HG03045 (cell line): ENCODE results near the gene JAK1.
"Not testable (repeated sequence)": the region's sequence is repeated elsewhere in the genome, so short reads cannot be mapped to it uniquely, and the experiment has no call there.

ENCODE experiments used
- ATAC-seq: cut with Tn5 transposase; IDR thresholded peaks from one replicate; pipeline ENCODE4 v1.9.1; 2021; ENCODE audit warnings: mild to moderate bottlenecking, moderate library complexity; ENCODE audit not compliant: unreplicated experiment

JAK1 gene

DNA sequence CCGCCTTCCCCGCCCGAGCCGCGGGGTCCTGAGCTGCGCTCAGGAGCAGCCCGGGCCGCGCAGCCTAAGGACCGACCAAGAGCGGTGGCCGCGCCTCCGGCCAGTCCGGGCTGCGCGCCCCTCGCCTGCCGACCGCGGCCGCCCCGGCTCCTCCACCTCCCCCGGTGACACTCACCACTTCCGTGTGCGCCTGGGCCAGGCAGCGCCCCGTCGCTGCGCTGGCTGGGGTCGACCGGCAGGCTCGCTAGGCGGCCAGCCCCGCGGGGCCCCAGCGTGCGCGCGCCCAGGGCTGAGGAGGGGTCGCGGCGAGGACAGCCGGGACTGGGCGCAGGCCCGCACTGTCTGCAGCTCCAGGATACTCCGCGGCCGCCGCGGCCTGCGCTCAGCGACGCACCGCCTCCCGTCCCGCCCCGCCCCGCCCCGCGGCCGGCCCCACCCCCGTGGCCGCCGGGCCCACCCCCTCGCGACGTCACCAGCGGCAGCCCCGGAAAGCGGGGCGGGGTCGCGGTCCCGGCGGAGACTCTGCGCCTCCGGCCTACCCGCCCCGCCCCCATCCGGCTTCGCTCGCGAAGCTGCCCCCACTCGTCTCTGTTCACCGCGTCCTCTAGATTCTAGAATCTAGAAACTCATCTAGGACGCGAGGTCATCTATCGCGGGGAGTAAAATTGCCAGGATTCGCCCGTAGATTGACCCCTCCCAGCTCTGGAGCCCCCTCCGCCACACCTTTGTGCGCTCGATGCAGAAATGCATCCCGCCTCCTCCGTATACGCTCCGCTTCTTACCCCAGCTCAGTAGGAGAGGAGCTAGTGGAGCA, at the start of gene JAK1:
TSS of gene JAK1 (minus strand) at position 392 of the 814 bp plus-strand sequence. CDS start 80,285 bp downstream, outside the sequence.
- ATAC-seq: peak; percentile 78

DNA sequence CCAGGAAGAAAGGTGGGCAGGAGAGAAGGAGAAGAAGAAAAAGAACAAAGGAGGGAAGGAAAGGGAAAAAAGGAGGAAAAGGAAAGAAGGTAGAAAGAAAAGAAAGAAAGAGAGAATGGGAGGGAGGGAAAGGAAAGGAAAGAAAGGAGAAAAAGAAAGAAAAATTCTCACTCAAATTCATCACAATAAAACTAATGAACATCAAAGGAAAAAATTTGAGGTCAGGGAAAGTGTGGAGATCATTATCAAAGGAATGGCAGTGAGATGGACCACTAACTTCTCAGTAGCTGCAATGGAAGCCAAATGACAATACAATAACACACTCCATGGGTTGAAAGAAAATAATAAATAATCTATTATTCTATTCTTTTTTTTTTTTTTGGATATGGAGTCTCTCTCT, 48.0 kb upstream of the JAK1 start:
- ATAC-seq: no peak

DNA sequence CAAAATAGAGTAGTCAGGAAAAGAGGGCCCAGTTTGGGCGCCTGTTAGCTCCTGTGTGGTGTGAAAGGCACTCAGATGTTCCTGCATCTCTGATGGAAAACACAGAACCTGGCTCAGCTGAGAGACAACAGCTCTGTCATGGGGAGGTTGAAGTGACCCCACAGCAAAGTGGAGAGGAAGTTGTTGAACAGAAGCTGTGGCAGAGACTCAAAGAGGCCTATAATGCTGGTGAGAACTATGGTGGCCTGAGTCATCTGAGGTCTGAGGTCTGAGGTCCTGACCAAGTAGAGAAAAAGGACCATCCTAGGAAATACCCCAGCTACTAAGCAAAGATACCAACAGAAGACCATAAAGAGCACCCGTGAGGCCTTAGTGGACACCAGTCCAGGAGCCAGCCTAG, 45.6 kb upstream of the JAK1 start:
- no peak for ATAC-seq

DNA sequence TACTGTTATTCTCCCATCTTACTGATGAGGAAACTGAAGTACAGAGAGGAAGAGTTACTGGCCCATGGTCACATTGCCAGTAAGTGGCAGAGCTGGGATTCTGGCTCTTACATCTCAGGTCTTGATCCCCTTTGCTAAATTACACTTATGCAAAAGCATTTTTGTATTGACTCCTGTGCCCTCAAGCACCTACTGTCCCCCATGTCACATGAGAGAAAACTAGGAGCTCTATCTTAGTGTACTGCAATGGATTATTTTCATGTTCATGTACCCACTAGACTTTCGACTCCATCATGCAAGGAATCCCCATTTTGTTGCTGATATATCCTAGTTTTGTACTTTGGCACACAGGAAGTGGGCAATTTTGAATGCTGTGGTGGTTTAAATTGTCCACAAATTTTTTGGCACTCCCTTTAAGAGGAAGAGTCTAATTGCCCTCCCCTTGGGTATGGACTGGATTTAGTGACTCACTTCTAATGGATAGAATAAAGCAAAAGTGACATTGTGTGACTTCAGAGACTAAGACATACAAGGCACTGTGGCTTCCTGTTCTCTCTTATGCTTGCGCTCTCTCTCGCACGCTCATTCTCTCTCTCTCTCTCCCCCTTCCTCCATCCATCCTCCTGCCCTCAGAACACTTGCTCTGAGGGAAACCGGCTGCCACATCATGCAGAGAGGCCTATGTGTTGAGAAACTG, 43.5 kb upstream of the JAK1 start:
- no peak for ATAC-seq

DNA sequence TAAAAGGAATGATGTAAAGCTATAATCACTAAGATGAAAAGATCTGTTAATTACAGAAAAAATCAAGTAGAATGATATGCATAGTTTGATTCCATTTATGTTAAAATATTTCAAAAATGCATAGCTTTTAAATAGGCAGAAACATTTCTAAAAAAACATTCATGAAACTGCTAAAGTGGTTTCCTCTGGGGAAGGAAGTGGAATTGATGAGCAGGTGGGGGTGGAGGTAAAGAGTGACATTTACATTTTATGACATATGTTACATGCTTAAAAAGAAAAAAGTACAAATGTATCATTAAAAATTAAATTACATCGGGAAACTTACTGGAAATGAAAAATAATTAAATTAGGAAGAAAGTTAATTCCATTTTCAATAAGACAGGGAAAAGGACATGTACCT, 42.8 kb upstream of the JAK1 start:
- ATAC-seq: no peak

DNA sequence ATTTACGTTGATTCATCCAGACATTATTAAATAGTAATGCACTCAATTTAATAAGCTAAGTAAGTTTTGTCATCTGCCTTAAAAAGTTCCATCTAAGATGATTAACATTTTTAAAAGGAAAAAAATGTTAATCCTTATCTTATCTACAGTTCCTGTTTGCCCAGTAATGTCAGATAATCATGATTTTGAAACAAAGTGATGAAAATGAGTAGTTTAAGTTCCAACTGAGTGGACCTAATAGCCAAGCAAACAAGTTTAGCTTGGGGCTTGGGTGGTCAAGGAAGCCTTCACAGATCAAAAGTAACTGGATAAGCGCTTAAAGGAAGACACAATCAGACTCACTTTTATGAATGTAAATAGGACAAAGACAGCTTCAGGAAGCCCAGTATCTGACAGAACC, 40.5 kb upstream of the JAK1 start:
- ATAC-seq: no peak

DNA sequence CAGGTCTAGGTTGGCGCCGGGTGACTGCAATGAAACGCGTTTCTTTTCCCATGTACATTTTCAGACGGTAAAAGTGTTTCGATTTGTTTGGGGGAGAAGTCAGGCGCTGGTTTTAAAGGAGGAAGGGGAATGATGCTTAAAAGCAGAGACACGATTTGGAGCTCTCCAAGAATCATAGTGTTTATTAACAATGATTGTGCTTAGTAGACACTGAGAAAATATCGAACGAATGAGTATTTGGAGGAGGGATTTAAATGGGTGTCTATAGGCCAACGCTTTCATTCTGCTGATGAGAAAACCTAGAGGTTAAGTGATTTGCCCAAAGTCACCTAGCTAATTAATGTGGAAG, 36.9 kb upstream of the JAK1 start:
- ATAC-seq: no peak

DNA sequence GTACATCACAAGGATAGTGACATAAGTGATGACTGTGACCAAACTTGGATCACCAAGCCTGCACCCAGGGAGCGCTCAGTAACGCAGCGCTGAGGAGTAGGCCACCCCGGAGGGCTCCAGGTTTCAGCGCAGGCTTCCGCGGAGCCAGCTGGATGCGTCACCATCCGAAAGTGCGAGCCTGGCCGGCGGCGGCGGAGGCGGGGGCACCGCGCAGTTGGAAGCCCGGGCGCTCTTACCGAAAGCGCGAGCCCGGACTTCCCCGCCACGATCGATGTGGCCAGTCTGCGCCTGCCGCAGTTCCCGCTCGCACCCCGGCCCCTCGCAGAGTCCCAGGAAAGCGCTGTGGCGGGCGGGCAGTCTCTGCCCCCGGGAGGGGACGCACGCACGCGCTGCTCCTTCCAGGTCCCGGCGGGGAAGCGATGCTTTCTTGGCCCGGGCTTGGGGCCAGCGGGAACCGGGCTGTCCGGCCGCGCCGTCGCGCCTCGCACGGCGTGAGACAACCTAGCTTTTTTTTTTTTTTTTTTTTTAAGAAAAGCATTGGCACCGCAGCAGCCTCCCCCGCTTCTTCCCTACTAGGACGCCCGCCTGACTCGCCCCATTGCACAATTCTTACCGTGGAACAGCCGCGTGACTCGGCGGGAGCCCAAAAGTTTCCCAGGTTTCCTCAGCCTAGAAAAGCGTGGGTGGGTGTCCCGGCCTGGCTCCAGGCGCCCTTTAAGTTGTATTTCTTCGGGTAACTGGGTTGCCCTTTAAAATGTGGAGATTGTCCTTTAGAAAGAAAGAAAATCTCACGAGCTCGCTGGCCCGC, 36.4 kb upstream of the JAK1 start:
- ATAC-seq: peak; percentile 88

DNA sequence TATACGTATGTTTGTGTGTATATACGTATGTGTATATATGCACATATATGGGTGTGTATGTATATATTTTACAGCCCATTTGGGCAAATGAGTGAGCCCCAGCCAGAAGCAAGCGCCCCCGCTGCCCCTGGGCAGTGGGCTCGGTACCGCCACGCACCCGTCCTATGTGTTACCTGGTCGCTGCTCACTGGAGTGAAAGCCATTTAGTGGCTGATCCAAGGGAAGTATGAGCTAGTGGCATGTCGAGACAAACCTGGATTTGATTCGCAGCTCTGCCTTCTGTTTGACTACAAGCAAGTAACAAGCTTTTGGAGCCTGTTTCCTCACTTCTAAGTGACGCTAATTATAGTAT, 35.8 kb upstream of the JAK1 start:
- no peak for ATAC-seq

DNA sequence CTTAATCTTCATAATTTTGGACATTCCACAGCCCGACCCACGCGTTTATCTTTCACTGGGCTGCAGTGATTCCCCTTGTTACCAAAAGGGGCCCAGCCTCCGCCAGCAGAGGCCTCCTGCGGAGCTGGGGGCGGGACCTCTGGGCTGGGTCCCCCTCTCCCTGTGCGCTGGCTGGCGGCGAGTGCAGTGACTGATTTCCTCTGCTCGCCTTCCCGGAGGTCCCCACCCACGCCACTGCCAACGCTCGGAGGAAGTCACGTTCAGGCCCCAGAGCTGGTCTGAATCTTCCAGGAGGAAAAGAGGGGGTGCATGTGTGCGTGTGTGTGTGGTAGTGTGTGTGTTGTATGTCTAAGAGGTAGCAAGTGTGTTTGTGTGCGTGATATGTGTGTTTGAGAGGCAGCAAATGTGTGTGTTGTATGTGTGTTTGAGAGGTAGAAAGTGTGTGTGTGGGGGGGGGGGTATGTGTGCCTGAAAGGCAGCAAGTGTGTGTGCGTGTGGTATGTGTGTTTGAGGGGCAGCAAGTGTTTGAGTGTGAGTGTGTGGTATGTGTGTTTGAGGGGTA, 35.0 kb upstream of the JAK1 start:
- no peak for ATAC-seq

DNA sequence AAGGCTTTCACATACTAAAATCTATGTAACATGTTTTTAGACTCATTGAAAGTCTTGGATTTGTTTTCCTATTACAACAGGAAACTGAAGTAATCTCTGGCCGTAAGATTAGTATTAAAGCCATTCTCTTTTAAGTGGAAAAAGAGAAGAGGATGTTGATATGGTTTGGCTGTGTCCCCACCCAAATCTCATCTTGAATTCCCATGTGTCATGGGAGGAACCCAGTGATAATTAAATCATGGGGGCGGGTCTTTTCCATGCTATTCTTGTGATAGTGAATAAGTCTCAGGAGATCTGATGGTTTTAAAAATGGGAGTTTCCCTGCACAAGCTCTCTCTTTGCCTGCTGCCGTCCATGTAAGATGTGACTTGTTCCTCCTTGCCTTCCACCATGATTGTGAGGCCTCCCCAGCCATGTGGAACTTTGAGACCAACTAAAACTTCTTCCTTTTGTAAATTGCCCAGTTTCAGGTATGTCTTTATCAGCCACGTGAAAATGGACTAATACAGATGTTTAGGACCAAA, 32.1 kb upstream of the JAK1 start:
- ATAC-seq: not testable (repeated sequence)

DNA sequence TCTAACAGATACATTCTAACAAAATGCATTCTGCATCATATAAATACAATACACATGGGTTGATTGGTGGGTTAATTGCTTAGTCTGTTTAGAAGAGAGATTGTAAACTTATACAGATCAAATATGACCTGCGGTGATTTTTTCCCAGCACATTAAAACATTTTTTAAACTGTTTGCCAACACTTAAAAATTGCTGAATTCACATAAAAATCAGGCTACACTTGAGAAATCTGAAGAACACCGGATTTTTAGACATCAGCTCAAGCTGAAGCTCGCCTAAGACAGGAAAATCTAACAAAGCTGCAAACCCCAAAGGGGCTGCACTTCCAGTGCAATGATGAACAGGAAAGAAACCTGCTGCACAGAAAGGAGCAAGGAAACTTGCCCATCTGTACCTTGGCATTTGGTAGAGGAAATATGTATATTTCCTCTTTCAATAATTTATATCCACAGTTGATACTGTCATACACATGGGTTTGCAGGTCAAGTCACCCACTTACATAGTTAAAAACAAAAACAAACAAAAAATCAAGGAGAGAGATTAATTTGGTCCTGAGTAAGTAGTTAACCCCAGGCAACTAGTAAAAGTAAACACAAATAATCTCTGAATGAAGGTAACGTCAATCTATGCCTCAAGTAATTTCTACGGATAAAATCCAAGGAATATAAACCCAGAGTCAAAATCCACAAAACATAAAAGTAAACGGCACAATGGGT, 30.4 kb upstream of the JAK1 start:
- ATAC-seq: no peak

DNA sequence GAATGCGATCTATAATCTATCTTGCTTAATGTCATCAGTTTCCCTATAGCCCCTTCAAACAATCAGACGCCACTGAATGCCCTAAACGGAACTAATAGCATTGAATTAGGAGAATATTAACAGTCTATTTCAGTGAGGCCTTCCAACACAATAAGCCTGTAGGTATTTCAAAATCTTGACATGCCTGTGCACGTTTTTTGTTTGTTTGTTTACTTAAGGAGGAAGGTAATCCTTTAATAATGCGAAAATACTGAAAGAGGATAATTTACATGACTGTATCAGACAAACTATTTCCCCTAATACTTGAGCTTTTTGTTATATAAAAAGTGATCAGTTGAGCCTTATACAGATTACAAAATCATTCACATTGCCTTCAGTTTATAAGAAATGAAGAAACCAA, 29.0 kb upstream of the JAK1 start:
- no peak for ATAC-seq

DNA sequence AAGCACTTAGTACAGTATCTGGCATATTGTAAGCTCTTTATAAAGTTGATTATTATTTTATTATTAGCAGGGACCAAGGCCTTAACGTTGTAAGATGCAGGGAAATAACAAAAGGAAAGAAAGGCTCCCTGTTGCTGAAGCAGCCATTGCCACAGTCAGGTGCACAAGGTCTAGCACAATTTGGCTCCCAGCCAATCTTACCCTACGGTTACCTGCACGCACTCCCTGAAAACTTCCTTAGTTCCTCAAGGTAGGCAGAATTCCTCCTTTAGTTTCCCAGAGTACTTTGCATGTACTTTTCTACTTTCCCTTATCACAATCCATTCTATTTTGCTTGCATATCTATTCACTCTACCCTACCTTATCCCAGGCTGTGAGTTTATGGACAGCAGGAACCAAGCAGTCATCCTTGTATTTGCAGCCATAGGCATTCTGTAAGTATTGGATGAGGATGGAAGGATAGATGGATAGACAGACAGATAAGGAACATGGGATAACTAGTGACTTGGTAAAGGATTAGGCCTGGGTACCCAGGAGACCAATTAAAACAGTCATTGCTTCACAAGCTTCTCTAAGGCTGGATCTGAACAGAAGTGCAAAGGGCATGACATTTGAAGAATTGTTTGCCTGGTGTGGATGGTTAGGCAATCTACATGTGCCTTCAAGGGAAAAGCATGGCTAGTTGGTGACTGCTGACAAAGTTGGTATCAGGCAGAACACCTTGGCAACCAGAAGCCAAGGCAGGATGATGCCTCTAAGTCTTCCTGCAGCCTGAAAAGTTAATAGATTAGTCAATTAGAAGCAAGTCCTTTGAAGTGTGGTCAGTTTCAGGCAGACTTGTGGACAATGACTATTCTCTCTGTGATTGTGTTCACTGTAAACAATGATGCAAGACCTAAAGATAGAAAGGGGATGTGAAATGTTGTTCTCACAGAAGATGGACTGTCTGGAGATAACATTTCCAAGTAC, 20.8 kb upstream of the JAK1 start:
- peak; percentile 94 for ATAC-seq

DNA sequence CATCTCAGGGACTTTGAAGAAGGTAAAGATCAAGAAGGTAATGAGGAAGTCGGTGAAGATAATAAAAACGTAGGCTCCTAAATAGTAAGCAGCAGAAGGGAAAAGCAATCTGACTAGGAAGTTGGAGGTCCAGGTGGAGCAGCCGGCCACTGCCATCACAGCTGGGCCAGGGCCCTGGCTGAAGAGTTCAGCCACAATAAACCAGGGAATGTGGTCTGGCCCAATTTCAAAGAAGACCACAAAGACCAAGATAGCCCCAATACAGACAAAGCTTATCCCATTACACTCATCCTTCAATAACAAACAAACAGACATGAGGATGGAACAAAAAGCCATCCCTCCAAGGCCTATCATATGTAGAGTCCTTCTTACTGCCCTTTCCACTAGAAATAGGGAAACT, 18.4 kb upstream of the JAK1 start:
- no peak for ATAC-seq

DNA sequence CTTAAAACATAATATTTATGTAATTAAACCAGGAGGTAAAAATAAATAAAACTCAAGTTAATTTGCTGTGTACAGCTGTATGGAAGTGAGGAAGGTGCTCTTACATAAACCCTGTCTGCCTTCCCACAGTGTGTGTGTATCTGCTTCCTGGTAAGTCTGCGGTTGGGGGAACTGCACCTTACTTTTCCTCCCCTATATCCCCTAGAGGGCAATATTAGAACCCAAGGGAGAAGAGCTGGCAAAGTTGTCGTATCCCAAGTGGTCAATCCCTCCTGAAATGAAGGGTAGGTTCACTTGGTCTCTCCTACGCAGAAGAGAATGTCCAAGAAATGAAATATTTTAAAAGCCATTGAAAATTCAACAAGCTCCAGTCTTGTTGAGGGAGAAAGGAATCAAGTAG, 17.8 kb upstream of the JAK1 start:
- ATAC-seq: no peak

DNA sequence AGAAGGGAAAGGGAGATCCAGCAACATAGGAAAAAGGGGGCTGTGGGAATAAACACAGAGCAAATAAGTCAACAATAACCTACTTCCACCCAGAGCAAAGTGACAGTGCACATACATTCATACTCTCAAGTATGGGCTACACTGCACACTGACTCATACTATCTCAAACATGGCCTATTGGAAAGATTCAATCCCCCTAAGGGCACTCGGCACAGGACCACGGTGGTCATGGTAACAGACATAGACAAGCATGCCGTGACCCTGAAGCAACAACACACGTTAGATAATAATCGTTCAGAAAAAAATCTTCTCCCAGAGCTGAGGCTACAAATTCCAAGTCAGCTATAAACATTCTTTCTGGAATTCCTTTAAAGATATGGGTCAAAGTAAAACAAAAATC, 16.8 kb upstream of the JAK1 start:
- no peak for ATAC-seq

DNA sequence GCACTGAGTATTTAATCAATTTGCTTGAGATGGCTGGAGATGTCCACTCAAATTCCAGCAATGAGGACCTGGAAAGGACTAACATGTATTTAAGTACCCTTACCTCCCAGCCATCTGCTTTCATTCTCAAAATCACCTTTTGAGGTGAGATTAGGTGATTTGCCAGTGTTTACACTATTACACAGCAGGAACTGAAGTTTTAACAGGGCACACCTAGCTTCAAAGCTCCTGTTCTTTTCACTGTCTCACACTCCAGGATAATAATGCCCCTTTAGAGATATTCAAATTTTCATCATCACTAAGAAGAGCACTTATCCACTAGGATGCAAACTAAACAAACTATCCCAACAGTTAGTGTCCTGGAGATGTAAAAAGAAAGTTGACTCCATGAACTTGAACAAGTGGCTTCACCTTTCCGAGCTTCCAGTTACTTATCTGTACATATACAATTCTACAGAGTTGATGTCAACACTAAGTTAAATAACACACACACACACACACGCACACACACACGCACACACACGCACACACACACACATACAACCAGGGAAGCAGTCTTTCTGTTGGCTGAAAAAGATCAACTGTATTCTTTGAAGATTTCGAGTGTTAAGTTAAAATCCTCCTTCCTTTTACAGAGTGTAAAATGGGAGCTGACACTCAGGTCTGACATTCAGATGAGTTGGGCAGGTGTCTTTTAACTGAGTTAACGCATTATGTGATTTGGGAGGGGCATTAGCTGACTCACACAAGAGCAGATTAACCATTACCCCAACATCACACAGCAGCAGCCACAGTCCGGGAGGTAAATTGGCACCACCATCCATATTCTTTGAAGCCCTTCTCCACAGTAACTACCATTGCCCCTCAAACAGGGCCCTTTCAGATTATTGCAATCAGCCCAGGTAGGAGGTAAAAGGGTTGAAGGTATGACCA, 15.5 kb upstream of the JAK1 start:
- ATAC-seq: no peak
